Activated CD4-positive, alpha-beta T cell treated with anti-CD3 and anti-CD28 coated beads for 4 hours (primary cell): ENCODE results near the gene ASB1.

Experiments
- DNase-seq, 2 donors: peaks; one replicate each; pipeline ENCODE4 v3.0.0-alpha.2; 2020

Gene ASB1

GRCh38 chr2:238498188-238498587 is 71.5 kb downstream of the ASB1 start:
- DNase-seq, result no peak

GRCh38 chr2:238498691-238499295 is 72.1 kb downstream of the ASB1 start:
- no peak for DNase-seq

GRCh38 chr2:238499731-238500580 is 73.2 kb downstream of the ASB1 start:
- no peak for DNase-seq

- no peak for DNase-seq
Observed at GRCh38 chr2:238501311-238501710, 74.6 kb downstream of the ASB1 start.
